GM10266 (cell line): ENCODE results near the gene MCC.

Source experiments
- DNase-seq: peaks from one replicate; pipeline ENCODE4 v3.0.0; 2012; ENCODE audit errors: extremely low spot score
- CTCF ChIP-seq: IDR thresholded peaks from 2 replicates; pipeline ENCODE4 v1.5.1; 2012; ENCODE audit warnings: mild to moderate bottlenecking, low read depth; ENCODE audit not compliant: control insufficient read depth, insufficient read depth; ENCODE audit errors: missing control alignments

Gene MCC

GRCh38 chr5:113124914-113125313, 363.3 kb downstream of the MCC start:
- no peak for DNase-seq
- no peak for TF ChIP-seq CTCF

GRCh38 chr5:113124265-113124664, 364.0 kb downstream of the MCC start:
- no peak for TF ChIP-seq CTCF
- DNase-seq = no peak

GRCh38 chr5:113123618-113124017, 364.6 kb downstream of the MCC start:
- no peak for DNase-seq
- TF ChIP-seq CTCF = no peak

- TF ChIP-seq CTCF = no peak
- no peak for DNase-seq
These were observed 366.2 kb downstream of the MCC start for GRCh38 chr5:113122053-113122452.

- no peak for DNase-seq
These were observed 368.9 kb downstream of the MCC start for GRCh38 chr5:113119246-113119924.

GRCh38 chr5:113118765-113119164, 369.5 kb downstream of the MCC start:
- no peak for TF ChIP-seq CTCF
- no peak for DNase-seq

More at GRCh38 chr5:113119246-113119924, 368.9 kb downstream of the MCC start:
- TF ChIP-seq CTCF = no peak

GRCh38 chr5:113118298-113118697, 370.0 kb downstream of the MCC start:
- no peak for TF ChIP-seq CTCF
- DNase-seq = no peak
